ENCODE data around the gene FAM219B.
A peak's percentile ranks its signal among the peaks of the same experiment; 100 is the strongest.
"Not testable (repeated sequence)": the region's sequence is repeated elsewhere in the genome, so short reads cannot be mapped to it uniquely, and the experiment has no call there.

Gene FAM219B

DNA sequence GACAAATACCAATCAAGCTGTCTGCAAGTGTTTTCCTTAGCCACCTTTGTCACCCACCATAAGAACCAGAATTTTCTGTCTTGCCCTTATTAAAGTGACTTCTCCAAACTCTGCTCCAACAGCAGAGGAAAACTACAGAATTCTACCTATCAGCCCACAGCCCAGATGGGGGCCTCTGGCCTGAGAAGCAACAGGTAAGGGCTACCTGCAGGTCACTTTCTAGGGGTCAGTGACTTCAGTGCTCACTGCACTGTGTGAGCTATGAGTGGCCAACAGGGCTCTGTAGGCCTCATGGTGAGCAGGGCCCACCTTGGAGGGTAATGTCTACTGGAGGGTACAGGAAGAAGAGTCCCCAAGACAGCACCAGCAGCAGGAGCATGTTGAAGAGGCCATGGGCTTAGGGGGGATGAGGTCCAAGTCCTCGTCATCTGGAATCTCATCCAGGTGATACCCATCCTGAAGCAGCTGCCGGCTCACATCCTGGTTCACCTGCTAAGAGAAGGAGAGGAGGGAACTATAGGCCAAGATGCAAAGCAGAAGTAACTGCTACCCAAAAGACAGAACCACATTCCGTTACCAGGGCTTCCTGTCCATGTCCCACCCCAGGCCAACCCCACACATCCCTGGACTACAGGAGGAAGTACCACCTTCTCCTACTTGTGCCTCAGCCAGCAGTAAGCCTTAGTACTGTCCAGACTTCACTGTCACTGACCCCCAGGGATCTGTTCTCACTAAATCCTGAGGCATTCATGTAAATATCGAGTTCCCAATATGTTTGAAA lies 4.2 kb downstream of the FAM219B start:
- no peak for DNase-seq (ENCODE audit: low spot score)

DNA sequence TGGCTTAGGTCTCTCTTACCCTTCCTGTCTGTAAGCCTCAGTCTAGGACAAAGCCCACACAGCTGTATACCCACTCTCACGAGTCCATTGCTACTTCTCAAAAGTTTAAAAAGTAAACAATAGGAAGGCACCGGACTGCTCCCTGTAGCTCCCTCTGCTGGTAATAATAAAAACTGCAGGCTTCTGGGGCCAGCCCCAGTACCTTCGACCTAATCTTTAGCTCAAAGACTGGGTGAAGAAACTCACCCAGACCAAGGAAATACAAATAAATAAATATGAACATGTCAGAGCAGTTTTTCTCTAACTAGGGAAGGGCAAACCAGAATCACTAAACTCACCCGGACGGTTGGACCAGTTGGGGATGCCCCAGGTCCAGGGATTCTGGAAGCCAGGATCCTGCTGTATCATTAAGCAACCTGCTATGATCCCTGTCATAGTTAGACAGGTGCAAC lies 5.0 kb downstream of the FAM219B start:
- peak; percentile 85 for DNase-seq (ENCODE audit: low spot score)

DNA sequence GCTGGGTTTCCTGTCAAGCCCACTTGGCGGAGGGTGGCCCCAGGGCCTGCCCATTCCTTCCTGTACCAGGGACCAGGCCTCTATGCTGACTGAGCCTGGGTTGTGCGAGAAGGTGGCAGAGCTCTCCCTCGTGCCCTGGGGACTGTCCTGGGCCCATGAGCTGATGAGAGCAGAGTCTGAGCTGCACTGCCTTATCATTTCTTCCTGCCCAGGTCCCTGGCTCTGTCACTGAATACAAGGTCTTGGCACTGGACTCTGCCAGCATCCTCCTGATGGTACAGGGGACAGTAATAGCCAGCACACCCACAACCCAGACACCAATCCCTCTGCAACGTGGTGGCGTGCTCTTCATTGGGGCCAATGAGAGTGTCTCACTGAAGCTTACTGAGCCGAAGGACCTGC lies 9.3 kb downstream of the FAM219B start:
- no peak for DNase-seq (ENCODE audit: low spot score)

DNA sequence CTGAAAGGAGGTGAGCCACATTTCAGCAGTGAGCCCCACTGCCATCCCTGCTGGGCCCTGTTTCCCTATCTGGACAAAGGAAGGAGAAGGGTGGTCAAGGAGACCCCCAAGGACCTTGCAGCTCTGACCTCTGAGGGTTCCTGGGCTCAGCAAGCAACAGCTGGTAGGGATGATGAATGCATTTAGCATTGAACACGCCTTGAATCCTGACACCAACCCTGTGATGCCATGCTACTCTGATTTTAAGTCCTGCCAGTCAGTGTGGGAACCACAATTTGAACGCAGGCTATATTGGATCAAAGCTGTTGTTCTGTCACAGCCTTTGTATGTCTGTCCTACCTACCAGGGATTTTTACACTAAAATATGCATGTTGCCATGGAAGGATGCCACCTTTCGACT lies 10.3 kb downstream of the FAM219B start:
- DNase-seq (ENCODE audit: low spot score): no peak

DNA sequence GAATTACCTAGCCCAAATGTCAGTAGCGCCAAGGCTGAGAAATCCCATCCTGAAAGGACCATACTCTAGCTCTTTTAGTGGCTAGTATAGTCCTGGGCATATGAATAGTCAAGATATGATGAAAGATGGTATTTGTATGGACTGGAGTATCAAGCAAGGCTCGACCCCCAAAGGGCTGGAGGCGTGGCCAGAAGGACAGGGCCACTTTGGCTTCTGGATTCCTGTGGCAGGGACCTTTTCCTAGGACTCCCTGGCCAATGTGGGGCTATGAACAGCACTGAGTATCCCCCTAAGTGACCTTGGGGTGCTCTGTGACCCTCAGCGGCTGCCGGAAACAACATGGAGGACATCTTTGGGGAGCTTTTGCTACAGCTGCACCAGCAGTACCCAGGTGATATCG lies 10.8 kb downstream of the FAM219B start:
- DNase-seq (ENCODE audit: low spot score): no peak

DNA sequence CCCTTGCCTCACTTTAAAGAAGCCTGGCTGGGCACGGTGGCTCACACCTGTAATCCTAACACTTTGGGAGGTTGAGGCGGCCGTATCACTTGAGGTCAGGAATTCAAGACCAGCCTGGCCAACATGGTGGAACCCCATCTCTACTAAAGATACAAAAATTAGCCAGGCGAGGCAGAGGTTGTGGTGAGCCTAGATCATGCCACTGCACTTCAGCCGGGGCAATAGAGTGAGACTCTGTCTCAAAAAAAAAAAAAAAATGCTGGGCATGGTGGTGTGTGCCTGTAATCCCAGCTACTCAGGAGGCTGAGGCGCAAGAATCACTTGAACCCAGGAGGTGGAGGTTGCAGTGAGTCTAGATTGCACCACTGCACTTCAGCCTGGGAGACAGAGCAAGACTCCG lies 12.3 kb downstream of the FAM219B start:
- DNase-seq (ENCODE audit: low spot score): not testable (repeated sequence)

DNA sequence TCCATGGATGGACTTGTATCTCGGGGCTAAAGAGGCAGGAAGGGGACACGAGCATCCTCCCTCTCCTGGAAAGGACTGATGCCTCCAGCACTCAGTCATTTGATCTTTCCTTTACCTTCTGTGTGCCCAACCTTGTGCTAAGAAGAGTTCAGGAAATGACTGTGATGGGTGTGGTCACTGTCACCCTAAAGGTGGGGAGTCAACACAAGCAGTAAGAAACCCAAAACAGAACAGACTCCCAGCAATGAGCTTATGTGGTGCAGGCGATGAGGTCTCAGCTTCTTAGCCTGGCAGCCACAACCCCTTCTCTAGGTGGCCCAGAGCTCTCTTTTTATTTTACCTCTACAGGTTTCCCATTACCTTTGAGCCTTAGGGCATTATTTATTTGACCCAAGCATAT lies 13.0 kb downstream of the FAM219B start:
- DNase-seq (ENCODE audit: low spot score): no peak

DNA sequence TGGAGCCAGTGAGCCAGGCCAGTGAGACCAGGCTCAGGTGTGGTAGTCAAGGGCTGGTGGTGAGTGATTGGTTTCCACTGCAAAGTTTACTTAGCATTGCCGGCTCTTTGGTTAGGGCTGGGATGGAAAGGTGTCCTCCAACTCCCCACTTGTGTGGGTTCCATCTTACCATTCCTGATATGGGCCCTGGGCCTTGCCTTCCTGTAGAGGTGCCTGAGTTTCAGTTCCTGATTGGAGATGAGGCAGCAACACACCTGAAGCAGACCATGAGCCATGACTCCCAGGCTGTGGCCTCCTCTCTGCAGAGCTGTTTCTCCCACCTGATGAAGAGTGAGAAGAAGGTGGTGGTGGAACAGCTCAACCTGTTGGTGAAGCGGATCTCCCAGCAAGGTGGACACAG lies 13.7 kb downstream of the FAM219B start:
- DNase-seq (ENCODE audit: low spot score): no peak

DNA sequence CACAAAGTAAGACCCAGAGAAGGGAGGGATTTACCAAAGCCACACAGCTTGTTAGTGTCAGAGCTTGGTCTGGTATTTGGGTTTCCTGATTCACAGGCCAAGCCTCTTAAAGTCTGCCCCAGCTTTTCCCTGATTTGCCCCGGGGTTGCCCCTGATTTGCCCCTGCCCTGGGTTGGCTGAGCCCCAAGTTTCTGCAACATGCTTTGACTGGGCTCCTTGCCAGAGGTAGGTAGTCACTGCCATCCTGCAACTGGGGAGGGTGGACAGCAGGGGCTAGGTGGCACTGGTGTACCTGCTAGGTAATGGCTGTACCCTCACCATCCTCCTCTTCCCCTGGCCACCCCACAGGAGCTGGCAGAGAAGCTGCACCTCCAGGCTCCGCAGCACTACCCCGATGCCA lies 14.3 kb downstream of the FAM219B start:
- no peak for DNase-seq (ENCODE audit: low spot score)

DNA sequence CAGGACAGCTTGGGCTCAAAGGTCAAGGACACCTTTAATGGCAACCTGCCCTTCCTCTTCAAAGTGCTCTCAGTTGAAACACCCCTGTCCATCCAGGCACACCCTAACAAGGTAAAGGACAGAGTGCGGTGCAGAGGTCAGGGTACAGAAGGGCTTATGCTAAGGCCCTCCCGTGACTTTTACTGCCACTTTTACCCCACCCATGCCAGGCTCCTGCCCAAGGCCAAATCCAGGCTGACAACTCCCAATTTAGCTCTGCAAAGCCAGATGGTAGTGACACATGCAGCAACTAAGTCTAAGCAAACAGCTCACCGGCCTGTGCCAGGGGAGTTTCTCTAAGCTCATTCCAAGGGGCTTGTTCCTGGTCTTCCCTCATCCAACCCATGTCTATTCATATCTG lies 15.2 kb downstream of the FAM219B start:
- DNase-seq (ENCODE audit: low spot score): no peak

DNA sequence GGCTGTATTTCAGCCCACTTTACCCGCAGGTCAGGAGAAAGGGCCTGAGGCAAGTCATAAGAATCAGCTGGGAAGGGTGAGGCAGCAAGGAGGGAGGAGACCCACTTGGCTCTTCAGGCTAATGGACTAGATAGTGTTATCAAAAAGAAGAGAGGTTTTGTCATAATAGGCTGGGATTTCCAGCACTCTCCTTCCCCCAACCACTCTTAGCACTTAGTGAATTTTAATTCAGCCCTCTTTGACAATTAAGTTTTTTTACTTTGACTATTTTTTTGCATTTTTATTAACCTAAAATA lies 16.0 kb downstream of the FAM219B start:
- DNase-seq (ENCODE audit: low spot score): no peak

DNA sequence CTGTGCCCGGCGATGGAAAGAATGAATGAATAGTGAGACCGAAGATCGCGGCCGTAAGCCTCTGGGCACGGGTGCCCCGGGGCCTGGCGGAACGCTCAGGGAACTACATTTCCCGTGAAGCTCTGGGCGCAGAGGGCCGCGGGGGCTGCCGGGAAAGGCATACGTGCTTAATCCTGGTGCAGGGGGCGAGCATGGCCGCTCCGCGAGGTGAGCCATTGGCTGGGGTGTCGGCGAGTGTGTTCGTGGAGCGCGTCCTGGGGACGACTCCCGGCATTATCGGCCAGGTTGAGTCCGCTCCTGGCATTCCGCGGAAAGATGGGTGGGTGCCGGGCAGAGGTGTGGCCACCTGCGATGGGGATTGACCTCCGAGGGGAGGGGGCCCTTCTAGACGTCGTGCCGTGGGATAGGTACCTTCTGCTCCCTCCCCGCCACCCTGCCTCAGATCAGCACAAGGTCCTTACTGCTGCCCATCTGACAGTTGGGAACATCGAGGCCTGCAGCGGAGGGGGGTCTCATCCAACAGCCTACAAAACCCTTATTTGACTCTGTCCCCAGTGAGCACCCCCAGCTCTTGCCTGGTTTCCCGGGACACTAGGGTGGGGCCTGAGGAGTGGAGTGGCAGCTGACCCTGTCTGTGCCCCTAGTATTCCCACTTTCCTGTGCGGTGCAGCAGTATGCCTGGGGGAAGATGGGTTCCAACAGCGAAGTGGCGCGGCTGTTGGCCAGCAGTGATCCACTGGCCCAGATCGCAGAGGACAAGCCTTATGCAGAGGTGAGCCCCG lies 16.6 kb downstream of the FAM219B start, which contains the start of gene MPI:
Gene MPI (plus strand): TSS at position 160 of the 782 bp plus-strand sequence. CDS start 32 bp downstream, at position 192.
- DNase-seq (ENCODE audit: low spot score): peak; percentile 95

DNA sequence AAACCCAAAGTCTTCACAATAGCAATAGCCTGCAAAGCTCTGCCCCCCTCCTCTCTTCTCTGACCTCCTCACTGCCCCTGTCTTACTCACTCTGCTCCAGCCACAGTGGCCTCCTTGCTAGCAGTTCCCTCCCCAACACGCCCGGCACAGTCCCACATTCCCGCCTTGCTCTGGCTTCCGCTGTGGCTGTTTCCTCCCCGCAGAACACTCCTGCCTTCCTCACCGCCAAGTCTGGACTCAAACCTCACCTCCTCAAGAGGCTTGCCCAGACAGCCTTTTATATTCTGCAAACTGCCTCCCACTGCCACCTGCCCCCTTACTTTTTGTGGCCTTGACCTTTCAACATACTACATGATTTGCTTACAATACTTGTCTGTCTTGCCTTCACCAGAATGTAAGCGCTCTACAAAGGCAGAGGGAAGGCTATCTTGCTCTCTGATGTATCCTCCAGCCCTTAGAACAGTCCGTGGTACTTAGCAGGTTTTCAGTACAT lies 17.2 kb downstream of the FAM219B start:
- DNase-seq (ENCODE audit: low spot score): peak; percentile 65

DNA sequence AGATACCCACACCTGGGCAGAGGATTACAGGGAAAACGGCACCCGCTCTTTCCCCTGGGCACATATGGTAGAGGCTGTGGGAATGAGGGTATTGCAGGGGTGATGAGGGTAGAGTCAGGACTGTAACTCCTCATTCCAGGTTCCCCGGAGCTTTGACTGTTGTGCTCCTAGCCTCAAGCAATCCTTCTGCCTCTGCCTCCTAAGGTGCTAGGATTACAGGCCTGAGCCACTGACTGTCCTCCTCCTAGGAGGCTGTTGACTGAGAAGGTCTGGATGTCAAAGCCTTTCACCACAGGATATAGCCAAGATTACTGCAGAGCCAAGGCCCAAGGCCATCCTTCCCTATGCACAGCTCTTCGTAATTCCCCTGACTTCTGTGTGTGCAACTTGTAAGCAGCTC lies 17.9 kb downstream of the FAM219B start:
- no peak for DNase-seq (ENCODE audit: low spot score)

DNA sequence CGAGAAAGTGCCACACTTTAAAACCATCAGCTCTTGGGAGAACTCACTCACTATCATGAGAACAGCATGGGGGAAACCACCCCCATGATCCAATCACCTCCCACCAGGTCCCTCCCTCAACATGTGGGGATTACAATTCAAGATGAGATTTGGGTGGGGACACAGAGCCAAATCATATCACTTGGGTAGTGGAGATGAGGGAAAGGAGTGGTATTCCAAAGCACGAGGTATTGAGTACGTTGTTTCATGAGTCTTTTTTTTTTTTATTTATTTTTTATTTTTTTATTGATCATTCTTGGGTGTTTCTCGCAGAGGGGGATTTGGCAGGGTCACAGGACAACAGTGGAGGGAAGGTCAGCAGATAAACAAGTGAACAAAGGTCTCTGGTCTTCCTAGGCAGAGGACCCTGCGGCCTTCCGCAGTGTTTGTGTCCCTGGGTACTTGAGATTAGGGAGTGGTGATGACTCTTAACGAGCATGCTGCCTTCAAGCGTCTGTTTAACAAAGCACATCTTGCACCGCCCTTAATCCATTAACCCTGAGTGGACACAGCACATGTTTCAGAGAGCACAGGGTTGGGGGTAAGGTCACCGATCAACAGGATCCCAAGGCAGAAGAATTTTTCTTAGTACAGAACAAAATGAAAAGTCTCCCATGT lies 19.0 kb downstream of the FAM219B start:
- DNase-seq (ENCODE audit: low spot score): not testable (repeated sequence)

DNA sequence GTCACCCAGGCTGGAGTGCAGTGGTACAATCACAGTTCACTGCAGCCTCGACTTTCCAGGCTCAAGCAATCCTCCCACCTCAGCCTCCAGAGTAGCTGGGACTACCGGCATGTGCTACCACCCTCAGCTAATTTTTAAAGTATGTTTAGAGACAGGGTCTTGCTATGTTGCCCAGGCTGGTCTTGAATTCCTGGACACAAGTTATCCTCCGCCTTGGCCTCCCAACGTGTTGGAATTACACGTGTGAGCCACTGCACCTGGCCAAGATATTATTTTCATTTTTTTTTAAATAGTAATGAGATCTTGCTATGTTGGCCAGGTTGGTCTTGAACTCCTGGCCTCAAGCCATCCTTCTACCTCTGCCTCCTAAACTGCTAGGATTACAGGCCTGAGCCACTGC lies 21.2 kb downstream of the FAM219B start:
- no peak for DNase-seq (ENCODE audit: low spot score)

DNA sequence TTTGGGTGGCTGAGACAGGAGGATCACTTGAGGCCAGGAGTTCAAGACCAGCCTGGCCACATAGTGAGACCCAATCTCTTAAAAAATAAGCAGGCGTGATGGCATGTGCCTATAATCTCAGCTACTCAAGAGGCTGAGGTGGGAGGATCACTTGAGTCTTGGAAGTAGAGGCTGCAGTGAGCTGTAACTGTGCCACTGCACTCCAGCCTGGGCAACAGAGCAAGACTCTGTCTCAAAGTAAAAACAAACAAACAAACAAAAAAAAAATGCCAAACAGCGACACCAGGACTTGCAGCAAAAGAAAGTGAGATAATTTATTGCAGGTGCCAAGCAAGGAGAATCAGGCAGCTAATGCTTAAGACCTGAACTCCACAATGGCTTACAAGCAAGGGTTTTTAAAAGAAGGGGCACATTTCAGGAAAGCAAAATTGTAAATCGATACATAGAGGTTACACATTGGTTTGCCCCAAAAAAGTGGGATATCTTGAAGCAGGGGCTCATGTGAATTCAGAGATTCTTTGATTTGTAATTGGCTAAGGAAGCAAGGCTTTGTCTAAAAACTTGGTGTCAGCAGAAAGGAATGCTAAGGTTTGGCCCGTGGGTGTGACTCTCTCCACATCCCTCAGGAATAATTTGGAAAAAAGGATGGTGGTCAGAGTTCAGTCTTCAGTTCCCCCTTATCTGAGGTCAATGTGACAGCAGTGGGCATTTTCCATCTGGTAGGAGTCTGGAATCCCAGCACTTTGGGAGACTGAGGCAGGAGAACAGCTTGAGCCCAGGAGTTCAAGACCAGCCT lies 22.0 kb downstream of the FAM219B start:
- DNase-seq (ENCODE audit: low spot score): peak; percentile 49

DNA sequence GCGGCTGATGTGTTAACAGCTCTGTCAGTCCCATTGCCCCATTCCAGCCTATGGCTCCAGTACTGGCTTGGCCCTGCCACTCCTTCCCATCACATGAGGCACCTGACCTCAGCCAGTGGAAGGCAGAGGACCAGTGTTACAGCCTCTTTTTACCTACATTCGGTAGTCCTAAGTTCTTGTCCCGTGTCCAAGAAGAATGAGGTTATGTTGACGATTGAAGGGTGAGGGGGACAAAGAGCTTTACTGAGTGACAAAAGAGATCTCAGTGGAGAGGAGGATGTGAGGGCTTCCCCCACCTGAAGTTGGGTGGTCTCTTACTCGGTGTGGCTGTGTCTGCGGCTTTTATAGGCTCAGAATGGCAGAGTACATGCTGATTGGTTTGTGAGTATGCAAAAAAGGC lies 24.1 kb downstream of the FAM219B start:
- DNase-seq (ENCODE audit: low spot score): no peak

DNA sequence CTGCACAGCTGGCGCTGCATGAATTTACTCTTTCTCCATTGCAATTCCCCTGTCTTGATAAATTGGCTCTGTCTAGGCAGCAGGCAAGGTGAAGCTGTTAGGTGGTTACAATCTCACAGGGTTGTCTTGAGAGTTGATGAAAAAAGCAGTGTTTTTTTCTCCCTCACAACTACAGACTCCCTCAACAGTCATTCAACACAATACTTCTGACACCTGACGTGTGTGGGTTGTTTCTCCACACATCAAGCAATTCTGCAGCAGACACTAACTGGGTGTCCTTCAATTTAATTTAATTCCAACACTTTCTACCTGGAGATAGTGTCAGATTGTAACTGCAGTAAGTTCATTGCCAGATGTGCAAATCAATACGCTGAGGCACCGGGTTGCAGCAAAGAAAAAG lies 28.4 kb downstream of the FAM219B start:
- DNase-seq (ENCODE audit: low spot score): no peak

DNA sequence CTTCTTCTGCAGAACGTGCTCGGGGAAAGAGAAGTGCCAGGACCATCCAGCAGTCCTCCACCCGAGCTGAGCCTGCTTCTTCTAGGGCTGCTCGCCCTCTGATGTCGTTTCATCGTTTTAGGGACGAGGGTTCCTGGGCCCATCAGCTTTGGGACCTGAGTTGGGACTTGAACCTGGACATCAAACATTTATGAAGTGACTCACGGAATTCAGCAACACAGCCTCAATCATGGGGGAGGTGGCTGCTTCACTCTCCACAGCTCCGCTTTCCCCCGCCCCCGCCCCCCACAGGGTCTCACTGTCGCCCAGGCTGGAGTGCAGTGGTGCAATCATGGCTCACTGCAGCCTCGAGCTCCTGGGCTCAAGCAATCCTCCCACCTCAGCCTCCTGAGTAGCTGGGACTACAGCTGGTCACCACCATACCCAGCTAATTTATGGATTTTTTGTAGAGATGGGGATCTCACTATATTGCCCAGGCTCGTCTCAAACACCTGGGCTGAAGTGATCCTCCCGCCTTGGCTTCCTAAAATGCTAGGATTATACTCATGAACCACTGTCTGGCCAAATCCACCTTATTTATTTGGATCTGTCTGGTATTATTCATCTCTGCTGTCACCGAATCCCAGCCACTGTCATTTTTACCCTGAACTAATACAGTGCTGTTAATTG lies 32.8 kb downstream of the FAM219B start:
- peak; percentile 42 for DNase-seq (ENCODE audit: low spot score)

DNA sequence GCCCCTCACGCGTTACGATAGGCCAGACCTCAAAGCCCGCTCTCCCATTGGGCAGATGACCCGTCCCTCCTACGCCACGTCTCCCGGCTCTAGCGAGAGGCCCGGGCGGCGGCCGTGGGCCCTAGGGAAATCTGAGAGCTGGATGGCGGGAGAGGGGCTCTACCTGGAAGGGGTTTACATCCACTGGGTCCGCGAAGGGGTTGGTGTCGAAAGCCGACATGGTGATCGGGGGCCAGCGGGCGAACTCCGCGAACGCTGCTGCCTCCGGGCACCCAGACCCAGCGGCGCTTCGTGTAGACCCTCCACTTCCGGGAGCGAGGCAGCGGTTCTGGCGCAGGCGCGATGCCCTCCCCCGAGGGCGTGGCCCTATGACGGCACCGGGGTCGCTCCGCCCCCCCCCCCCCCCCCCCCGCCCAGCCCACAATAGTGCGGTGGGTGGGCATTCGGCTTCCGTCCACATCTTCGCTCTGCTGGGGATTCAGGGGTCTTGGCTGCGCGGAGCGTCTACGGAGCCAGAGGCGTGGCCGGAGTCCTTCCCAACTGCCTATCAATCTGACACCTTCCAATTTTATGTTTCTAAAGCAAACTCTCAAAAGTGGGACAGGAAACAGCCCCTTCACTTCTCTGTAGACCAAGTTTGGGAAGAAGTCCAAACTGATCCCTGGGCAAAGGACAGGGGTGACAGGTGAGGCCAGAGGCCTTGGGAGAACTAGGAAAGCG lies 33.5 kb downstream of the FAM219B start, which contains the start of gene SCAMP2:
Gene SCAMP2 (minus strand): TSS at position 330 of the 720 bp plus-strand sequence. CDS start 110 bp downstream, at position 220.
- DNase-seq (ENCODE audit: low spot score): peak; percentile 98

Data from GM03348 (cell line).